Epidermal melanocyte (primary cell): ENCODE data around the gene CASP7.
"Not testable (repeated sequence)": the region's sequence is repeated elsewhere in the genome, so short reads cannot be mapped to it uniquely, and the experiment has no call there.

Source experiments
- DNase-seq: peaks from one replicate; pipeline ENCODE4 v3.0.0; 2011; ENCODE audit warnings: low spot score; ENCODE audit not compliant: insufficient read length

CASP7 gene

GRCh38 chr10:113753020-113753692 is 73.4 kb downstream of the CASP7 start:
- DNase-seq = no peak

- no peak for DNase-seq
Measured at GRCh38 chr10:113754125-113754524, 74.4 kb downstream of the CASP7 start.

DNA sequence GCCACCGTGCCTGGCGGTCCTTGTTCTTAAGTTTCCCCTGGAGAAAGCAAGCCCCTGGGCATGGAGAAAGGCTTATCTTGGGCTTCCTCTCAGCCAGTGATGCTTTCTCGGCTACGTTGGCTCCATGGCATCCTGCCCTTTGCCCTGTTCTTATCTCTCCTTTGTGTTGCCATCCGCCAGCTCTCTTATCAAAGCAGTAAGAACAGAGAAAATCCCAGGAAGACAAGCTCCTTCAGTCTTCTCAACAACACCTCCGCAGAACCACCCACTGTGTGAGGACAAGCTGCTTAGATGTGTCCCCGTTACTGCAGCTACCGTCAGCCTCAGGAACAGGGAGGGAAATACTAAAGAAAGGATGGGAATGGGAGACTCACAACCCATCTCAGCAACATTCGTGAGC is 75.1 kb downstream of the CASP7 start:
- no peak for DNase-seq

GRCh38 chr10:113756940-113757543 is 77.3 kb downstream of the CASP7 start:
- DNase-seq = no peak

DNA sequence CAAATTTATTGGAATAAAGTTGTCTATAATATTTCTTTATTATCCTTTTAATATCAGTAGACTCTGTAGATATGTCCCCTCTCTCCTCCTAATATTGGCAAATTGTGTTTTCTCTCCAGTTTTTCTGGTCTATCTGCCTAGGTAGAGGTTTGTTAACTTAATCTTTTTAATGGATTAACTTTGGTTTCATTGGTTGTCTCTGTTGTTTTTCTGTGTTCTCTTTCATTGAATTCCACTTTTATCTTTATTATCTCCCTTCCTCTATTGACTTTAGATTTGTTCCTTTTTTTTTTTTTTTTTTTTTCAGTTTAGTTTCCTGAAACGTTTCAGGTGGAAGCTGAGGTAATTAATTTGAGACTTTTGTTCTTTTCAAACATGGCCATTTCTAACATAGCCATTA is 82.4 kb downstream of the CASP7 start:
- no peak for DNase-seq

DNA sequence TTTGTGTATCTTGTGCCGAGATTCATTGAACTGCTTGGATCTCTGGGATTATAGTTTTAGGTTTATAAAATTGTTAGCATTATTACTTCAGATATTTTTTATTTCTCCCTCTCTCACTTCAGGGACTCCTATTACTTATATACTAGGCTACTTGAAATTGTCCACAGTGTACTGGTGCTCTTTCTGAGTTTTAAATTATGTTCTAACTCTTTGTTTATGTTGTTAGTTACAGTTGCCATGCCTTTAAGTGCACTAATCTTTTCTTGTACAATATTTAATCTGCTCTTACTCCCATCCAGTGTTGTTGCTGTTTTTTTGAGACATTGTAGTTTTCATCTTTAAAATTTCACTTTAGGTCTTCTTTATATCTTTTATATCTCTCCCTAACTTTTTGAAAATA is 84.9 kb downstream of the CASP7 start:
- no peak for DNase-seq

- DNase-seq = no peak
Measured at GRCh38 chr10:113765910-113766309, 86.2 kb downstream of the CASP7 start.

GRCh38 chr10:113767222-113767621 is 87.5 kb downstream of the CASP7 start:
- DNase-seq = no peak

- no peak for DNase-seq
Measured at GRCh38 chr10:113770346-113770745, 90.6 kb downstream of the CASP7 start.

DNA sequence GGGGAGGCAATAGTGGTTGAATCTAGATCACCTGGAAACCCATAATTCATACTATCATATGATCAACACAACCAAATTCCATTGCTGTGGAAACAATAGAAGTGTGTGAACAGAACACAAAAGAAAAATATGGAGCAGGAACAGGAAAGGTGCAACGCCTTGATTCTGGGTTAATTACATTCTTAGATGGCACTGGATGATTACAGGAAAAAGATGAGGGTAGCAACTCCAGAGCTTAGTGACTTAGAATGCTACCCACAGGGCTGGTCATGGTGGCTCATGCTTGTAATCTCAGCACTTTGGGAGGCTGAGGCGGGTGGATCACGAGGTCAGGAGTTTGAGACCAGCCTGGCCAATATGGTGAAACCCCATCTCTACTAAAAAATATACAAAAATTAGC is 91.4 kb downstream of the CASP7 start:
- not testable (repeated sequence) for DNase-seq

- no peak for DNase-seq
Measured at GRCh38 chr10:113775686-113776294, 96.1 kb downstream of the CASP7 start.

- DNase-seq = no peak
Measured at GRCh38 chr10:113776553-113776952, 96.8 kb downstream of the CASP7 start.
